ENCODE results near the gene C1QTNF8. TPM values are rescaled to one million over a fixed set of nuclear protein-coding genes. Genes with fewer than 3 reads are reported as not detected.

C1QTNF8 gene
- total and polyA plus RNA-seq, 2 of the 13 experiments (the other 11 are each of a cell fraction or from before 2014, with no cell fraction given) = 0.09 TPM; not detected in 1

GRCh38 chr16:1073566-1074378 lies 22.3 kb downstream of the C1QTNF8 start (continued):
- TF ChIP-seq DMTF1 (CRISPR knock-in tag; IDR thresholded peaks at IDR 0.05) (no peak), SNAI1 (CRISPR knock-in tag; IDR thresholded peaks at IDR 0.05; ENCODE audit: borderline replicate concordance) (no peak), POLR2G (IDR thresholded peaks at IDR 0.05; ENCODE audit: low read depth, low read length) (no peak), ZFP91 (CRISPR knock-in tag; IDR thresholded peaks at IDR 0.05; ENCODE audit: borderline replicate concordance) (peak; percentile 20; the same call in 1 of the 2 replicates), ELF1 (CRISPR knock-in tag; IDR thresholded peaks at IDR 0.05) (no peak), POLR2AphosphoS2 (IDR thresholded peaks at IDR 0.05; ENCODE audit: low read depth, low read length) (no peak), ZNF710 (CRISPR knock-in tag; IDR thresholded peaks at IDR 0.05; ENCODE audit: borderline replicate concordance) (0 out of 2 replicates have a peak, but pooled peaks have one; percentile 23), ZNF253 (CRISPR knock-in tag; IDR thresholded peaks at IDR 0.05; ENCODE audit: borderline replicate concordance) (no peak), ZSCAN30 (CRISPR knock-in tag; IDR thresholded peaks at IDR 0.05) (no peak), KMT2B (CRISPR knock-in tag; IDR thresholded peaks at IDR 0.05) (no peak), THYN1 (CRISPR knock-in tag; IDR thresholded peaks at IDR 0.05; ENCODE audit: borderline replicate concordance, low read depth) (no peak), GLI4 (CRISPR knock-in tag; IDR thresholded peaks at IDR 0.05; ENCODE audit: borderline replicate concordance) (no peak), RXRA (CRISPR knock-in tag; IDR thresholded peaks at IDR 0.05) (0 out of 2 replicates have a peak, but pooled peaks have one; percentile 17), SALL1 (CRISPR knock-in tag; IDR thresholded peaks at IDR 0.05) (0 out of 2 replicates have a peak, but pooled peaks have one; percentile 13)
